NCI-H774 (cell line): ENCODE measurements around the gene MARCHF10.
"Not testable (repeated sequence)": the region's sequence is repeated elsewhere in the genome, so short reads cannot be mapped to it uniquely, and the experiment has no call there.

Experiments used
- DNase-seq: peaks from one replicate; lab custom pipeline; 2025; lab: John Stamatoyannopoulos, UW

Gene MARCHF10

DNA sequence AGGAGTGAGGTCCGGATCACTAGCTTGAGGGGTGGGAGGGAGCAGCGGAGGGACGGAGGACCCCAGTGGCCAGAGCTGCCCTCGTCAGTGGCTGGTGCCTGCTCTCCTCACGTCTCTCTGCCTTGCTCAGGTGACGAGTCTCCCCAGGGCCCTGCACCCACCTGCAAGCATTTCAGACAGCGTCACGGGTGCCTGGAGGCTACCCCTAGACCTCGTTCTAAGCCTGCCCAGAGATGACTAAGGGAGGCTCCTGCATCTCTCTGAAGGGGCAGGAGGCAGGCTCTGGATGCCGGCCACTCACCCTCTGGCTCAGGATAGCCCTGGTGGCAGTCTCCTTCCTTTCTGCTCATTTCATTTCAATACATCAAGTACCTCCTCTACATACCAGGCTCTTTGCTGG, 111.9 kb downstream of the MARCHF10 start:
- no peak for DNase-seq

DNA sequence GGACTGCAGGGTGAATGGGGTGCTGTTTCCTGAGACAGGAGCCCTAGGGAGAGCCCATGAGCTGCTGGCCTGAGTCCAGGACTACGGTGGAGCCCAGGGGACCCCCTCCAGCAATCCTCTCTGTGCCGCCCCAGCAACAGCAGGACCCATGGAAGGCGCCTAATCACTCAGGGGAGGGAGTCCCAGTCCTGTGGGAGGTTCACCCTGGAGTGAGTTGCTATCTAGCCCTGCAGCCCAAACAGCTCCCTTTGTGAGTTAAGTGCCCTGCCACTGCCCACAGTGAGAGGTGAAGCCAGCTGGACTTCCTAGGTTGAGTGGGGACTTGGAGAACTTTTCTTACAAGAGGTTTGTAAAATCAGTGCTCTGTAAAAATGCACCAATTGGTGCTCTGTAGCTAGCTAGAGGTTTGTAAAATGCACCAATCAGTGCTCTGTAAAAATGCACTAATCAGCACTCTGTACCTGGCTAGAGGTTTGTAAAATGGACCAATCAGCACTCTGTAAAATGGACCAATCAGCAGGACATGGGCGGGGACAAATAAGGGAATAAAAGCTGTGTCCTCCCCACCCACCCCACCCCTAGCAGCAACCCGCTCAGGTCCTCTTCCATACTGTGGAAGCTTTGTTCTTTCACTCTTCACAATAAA, 112.9 kb downstream of the MARCHF10 start:
- DNase-seq: not testable (repeated sequence)

- no peak for DNase-seq
These were observed 114.3 kb downstream of the MARCHF10 start for GRCh38 chr17:62693616-62694409.

GRCh38 chr17:62692721-62693431, 115.2 kb downstream of the MARCHF10 start:
- no peak for DNase-seq

DNA sequence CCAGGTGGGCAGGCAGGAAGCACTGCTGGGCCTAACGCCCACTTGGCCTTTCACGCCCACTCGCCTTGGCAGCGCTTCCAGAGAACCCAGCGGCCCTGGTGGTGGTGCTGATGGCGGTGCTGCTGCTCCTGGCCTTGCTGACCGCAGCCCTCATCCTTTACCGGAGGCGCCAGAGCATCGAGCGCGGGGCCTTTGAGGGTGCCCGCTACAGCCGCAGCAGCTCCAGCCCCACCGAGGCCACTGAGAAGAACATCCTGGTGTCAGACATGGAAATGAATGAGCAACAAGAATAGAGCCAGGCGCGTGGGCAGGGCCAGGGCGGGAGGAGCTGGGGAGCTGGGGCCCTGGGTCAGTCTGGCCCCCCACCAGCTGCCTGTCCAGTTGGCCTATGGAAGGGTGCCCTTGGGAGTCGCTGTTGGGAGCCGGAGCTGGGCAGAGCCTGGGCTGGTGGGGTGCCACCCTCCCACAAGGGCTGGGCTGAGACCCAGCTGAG, 115.9 kb downstream of the MARCHF10 start:
- DNase-seq: no peak

GRCh38 chr17:62691589-62691915, 116.6 kb downstream of the MARCHF10 start:
- not testable (repeated sequence) for DNase-seq

- DNase-seq: no peak
These were observed 117.8 kb downstream of the MARCHF10 start for GRCh38 chr17:62690168-62690897.

DNA sequence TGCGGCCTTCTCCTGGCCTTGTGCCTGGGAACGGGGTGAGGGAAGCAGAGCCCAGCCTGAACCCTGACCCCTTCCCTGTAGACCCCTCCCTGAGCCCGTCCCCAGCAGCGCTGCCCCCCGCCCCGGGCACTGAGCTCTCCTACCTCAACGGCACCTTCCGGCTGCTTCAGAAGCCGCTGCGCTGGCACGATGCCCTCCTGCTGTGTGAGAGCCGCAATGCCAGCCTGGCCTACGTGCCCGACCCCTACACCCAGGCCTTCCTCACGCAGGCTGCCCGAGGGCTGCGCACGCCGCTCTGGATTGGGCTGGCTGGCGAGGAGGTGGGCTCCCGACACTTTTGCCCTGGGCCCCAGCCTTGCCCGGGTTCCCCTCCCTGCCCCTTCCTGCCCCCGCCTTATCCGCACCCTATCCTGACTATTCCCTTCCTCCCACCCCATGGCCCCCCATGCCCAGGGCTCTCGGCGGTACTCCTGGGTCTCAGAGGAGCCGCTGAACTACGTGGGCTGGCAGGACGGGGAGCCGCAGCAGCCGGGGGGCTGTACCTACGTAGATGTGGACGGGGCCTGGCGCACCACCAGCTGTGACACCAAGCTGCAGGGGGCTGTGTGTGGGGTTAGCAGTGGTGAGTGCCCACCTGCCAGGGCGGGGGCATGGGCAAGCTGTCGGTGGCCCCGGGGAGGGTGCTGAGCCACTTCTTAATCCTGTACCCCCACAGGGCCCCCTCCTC, 118.5 kb downstream of the MARCHF10 start:
- DNase-seq: no peak

DNA sequence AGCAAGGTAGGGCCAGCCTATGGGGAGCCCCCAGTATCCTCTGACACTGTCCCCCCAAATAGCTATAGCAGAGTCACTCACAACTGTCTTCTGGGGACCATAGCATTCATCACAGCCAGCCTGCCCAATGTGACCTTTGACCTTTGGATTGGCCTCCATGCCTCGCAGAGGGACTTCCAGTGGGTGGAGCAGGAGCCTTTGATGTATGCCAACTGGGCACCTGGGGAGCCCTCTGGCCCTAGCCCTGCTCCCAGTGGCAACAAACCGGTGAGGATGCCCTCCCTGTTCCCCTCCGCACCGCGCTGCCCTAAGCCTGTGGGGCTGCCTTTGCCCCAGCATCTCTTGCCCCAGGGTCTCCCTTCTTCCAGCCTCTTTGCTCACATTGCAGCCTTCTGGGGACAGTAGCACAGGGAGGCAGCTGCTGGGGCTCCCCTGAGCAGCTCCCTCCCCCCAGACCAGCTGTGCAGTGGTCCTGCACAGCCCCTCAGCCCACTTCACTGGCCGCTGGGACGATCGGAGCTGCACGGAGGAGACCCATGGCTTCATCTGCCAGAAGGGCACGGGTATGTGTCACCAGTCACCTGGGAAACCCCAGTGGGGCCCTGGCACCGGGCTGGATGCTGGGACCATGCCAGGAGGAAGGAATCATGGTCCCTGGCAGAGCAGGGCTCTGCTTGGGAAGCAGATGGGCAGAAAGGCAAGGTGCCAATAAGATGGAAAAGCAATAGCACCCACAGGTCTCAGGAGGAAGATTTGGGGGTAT, 119.5 kb downstream of the MARCHF10 start:
- DNase-seq: no peak

- no peak for DNase-seq
These were observed 120.1 kb downstream of the MARCHF10 start for GRCh38 chr17:62687997-62688396.

GRCh38 chr17:62684179-62684578, 123.9 kb downstream of the MARCHF10 start:
- DNase-seq: no peak

DNA sequence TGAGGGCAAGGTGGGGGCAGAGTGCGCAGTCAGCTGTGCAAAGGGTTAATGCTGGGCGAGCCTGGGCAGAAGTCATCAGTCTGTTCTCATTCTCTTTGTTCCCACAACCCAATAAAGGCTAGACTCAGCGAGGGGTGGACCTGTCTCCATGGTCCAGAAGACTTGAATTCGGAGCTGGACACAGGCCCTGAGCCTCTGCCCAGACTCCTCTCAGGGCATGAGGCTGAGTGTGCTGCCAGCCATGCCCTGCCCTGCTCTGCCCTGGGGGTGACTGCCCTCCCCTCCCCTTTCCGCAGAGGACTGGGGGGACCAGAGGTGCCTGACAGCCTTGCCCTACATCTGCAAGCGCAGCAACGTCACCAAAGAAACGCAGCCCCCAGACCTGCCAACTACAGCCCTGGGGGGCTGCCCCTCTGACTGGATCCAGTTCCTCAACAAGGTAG, 126.2 kb downstream of the MARCHF10 start:
- no peak for DNase-seq

- no peak for DNase-seq
These were observed 126.8 kb downstream of the MARCHF10 start for GRCh38 chr17:62681061-62681938.

DNA sequence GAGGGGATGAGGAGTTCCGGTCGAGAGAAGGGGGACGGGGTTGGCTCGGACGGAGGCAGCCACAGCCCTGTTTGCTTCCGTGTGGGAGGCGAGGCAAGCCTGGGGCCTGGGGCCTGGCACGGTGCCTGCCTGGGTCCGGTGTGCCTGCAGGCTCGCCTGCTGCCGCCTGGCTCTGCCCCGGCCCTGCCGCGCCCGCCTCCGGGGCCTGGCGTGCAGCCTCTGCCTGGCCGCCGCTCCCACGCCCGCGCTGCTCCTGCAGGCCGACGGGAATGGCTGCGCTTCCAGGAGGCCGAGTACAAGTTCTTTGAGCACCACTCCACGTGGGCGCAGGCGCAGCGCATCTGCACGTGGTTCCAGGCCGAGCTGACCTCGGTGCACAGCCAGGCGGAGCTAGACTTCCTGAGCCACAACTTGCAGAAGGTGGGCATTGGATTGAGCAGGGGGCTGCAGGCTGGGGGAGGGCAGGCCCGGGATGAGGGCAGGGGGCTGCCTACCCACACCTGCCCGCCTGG, 127.5 kb downstream of the MARCHF10 start:
- DNase-seq: no peak

DNA sequence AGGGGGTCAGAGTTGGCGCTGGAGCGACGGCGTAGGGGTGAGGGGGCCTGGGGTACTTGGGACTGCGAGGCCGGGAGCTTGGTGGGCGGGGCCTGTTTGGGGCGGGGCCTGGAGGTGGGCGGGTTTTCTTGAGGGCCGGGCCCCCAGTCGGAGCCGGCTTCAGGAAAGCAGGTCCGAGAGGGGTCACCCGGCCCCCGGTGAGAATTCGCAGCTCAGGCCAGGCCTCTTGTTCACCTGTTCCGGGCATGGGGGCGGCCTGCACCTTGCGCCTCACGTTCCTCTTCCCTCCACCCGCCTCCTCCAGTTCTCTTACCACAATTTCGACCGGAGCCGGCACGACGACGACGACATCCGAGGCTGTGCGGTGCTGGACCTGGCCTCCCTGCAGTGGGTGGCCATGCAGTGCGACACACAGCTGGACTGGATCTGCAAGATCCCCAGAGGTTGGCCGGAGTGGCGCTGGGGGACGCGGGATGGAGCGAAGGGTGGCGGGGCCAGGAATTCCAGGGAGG, 128.2 kb downstream of the MARCHF10 start:
- no peak for DNase-seq

DNA sequence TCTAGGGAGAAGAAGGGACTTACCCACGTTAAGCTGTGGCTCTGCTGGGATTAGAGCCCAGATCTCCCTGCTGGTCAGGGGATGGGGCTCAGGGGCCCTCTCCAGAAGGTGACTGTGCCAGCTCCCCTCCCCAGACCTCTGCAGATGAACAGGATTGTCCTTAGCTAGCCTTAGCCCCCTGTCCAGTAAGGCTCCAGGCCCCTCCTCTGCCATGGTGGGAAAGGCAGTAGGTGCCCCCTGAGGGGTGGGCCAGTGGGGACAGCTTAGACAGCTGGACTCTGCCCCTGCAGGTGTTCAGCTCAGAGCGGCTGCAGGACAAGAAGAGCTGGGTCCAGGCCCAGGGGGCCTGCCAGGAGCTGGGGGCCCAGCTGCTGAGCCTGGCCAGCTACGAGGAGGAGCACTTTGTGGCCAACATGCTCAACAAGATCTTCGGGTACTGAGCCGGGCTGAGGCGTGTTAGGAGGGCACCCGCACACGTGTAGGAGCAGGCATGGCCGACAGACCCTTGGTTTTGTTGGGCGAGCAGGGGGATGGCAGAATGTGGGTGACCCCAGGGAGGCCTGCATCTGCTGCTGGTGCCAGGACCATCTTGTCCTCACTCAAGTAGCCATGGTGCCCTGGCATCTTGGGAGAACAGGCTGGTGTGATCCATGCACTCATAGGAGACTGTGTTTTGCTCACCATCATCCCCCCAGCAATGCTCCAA, 129.7 kb downstream of the MARCHF10 start:
- no peak for DNase-seq

GRCh38 chr17:62676952-62677596, 131.0 kb downstream of the MARCHF10 start:
- DNase-seq: no peak
